LHCN-M2 (cell line): ENCODE data around the gene CADM4. TPM values are rescaled to one million over a fixed set of nuclear protein-coding genes. Genes with fewer than 3 reads are reported as not detected.
A peak's percentile ranks its signal among the peaks of the same experiment; 100 is the strongest.
"Not testable (repeated sequence)": the region's sequence is repeated elsewhere in the genome, so short reads cannot be mapped to it uniquely, and the experiment has no call there.

Experiments
- DNase-seq: peaks from one replicate; pipeline ENCODE4 v3.0.0-alpha.2; 2012; ENCODE audit warnings: low read depth
- total RNA-seq: library from RNA; depleted of rRNA; stranded (reverse); fragments of >200 nt; gene quantifications from 2 replicates; pipeline ENCODE4 v1.2.3, GENCODE V29; 2014; rRNA removed

CADM4 gene
- total RNA-seq, 1 experiment from 2014 or later = 0.69 TPM

GRCh38 chr19:43589277-43589676 is 50.4 kb downstream of the CADM4 start:
- DNase-seq = no peak

- not testable (repeated sequence) for DNase-seq
Observed at GRCh38 chr19:43587029-43587428, 52.6 kb downstream of the CADM4 start.

GRCh38 chr19:43586346-43586745 is 53.3 kb downstream of the CADM4 start:
- no peak for DNase-seq

- no peak for DNase-seq
Observed at GRCh38 chr19:43584484-43584883, 55.2 kb downstream of the CADM4 start.

- no peak for DNase-seq
Observed at GRCh38 chr19:43582495-43582894, 57.2 kb downstream of the CADM4 start.

- DNase-seq = no peak
Observed at GRCh38 chr19:43581467-43581866, 58.2 kb downstream of the CADM4 start.

GRCh38 chr19:43578787-43579186 is 60.9 kb downstream of the CADM4 start:
- no peak for DNase-seq

- no peak for DNase-seq
Observed at GRCh38 chr19:43575955-43576878, 63.4 kb downstream of the CADM4 start.

- peak; percentile 98 for DNase-seq
Observed at GRCh38 chr19:43575156-43575950, 64.3 kb downstream of the CADM4 start, which contains the start of the genes PINLYP and XRCC1. Gene PINLYP (plus strand): TSS chr19:43575801. CDS start chr19:43577192, 1,391 bp downstream. Gene XRCC1 (minus strand): TSS chr19:43575527. CDS start chr19:43575458, 69 bp downstream.

- DNase-seq = peak; percentile 53
Observed at GRCh38 chr19:43574424-43575155, 65.1 kb downstream of the CADM4 start.

Other genes starting within 250 kb of the CADM4 start
- gene TEX101, start 225.0 kb downstream of the CADM4 start, total RNA-seq = not detected in 2 replicates
- gene LYPD3, start 174.2 kb downstream of the CADM4 start, total RNA-seq = 0.17 TPM in 1 of 2 replicates, not detected in the other
- 7.9 and 10.0 TPM in 2 replicates for gene PHLDB3, start 135.1 kb downstream of the CADM4 start, total RNA-seq
- 40.0 and 40.8 TPM in 2 replicates for gene ETHE1, start 112.6 kb downstream of the CADM4 start, total RNA-seq
- 1.5 TPM in 1 of 2 replicates, not detected in the other for gene ZNF575, start 106.7 kb downstream of the CADM4 start, total RNA-seq
- gene XRCC1, start 64.3 kb downstream of the CADM4 start, total RNA-seq = 46.6 and 46.8 TPM in 2 replicates
- 0.29 TPM in 1 of 2 replicates, not detected in the other for gene PINLYP, start 64.0 kb downstream of the CADM4 start, total RNA-seq
- gene IRGQ, start 43.7 kb downstream of the CADM4 start, total RNA-seq = 20.1 and 23.2 TPM in 2 replicates
- 18.3 and 20.3 TPM in 2 replicates for gene ZNF576, start 43.3 kb downstream of the CADM4 start, total RNA-seq
- 0.11 TPM in 1 of 2 replicates, not detected in the other for gene SRRM5, start 27.8 kb downstream of the CADM4 start, total RNA-seq
- gene ZNF428, start 20.2 kb downstream of the CADM4 start, total RNA-seq = 56.8 and 58.4 TPM in 2 replicates
- 128 and 170 TPM in 2 replicates for gene PLAUR, start 30.3 kb upstream of the CADM4 start, total RNA-seq
- gene IRGC, start 76.2 kb upstream of the CADM4 start, total RNA-seq = not detected in 2 replicates
- 17.3 and 18.9 TPM in 2 replicates for gene SMG9, start 115.1 kb upstream of the CADM4 start, total RNA-seq
- gene KCNN4, start 141.1 kb upstream of the CADM4 start, total RNA-seq = 1.0 and 2.1 TPM in 2 replicates
- not detected in 2 replicates for gene LYPD5, start 162.6 kb upstream of the CADM4 start, total RNA-seq
- gene ZNF283, start 187.5 kb upstream of the CADM4 start, total RNA-seq = 8.2 and 9.6 TPM in 2 replicates
- 1.6 and 1.7 TPM in 2 replicates for gene ZNF404, start 244.1 kb upstream of the CADM4 start, total RNA-seq